ENCODE measurements around the gene EXOSC1. TPM values are rescaled to one million over a fixed set of nuclear protein-coding genes. Genes with fewer than 3 reads are reported as not detected.

The EXOSC1 gene
- total and polyA plus RNA-seq, 2 donors (not counting 3 experiments of a cell fraction or from before 2014, with no cell fraction given) = 50.7 to 52.9 TPM

- no peak for FAIRE-seq
- DNase-seq (ENCODE audit: low read depth, low spot score) = no peak
- Histone ChIP-seq H2AFZ (ENCODE audit: low read depth, low read length) (no peak overlapping the region), H3K9me3 (replicated peaks; ENCODE audit: control insufficient read depth, insufficient read depth, low read length) (no peaks in the 10 kb centered on the region), H3K27ac (ENCODE audit: insufficient read depth, low read depth, low read length) (no peak overlapping the region), H3K79me2 (ENCODE audit: control insufficient read depth, insufficient read depth, low read length) (peaks cover 9% of the 10 kb centered on the region), H3K4me3 (replicated peaks in 1 of 3; ENCODE audit: insufficient read depth in 1 of 3, low read depth in 1 of 3, low read length in 3 of 3) (no peak overlapping the region), H3K4me2 (ENCODE audit: insufficient read depth, low read length) (no peak overlapping the region), H3K9me1 (replicated peaks; ENCODE audit: control insufficient read depth, extremely low read depth, insufficient read depth, low read length) (no peaks in the 10 kb centered on the region), H3K36me3 (ENCODE audit: control insufficient read depth in 2 of 2, extremely low read depth in 1 of 2, insufficient read depth in 2 of 2, low read length in 2 of 2) (peaks cover 28 to 62% of the 10 kb centered on the region in 2 experiments), H4K20me1 (replicated peaks; ENCODE audit: control insufficient read depth, extremely low read depth, insufficient read depth, low read length) (no peaks in the 10 kb centered on the region), H3K9ac (replicated peaks; ENCODE audit: extremely low read depth, insufficient read depth, low read length) (no peak overlapping the region), H3K4me1 (ENCODE audit: control insufficient read depth, extremely low read depth, insufficient read depth, low read length) (no peaks in the 10 kb centered on the region), H3K27me3 (ENCODE audit: control insufficient read depth in 2 of 2, insufficient read depth in 2 of 2, low read length in 2 of 2) (no peaks in the 10 kb centered on the region)
- dilution Hi-C loops (cut with MboI; ENCODE audit: extremely low pct_ligation_motif_present, low sequenced_read_pairs) = no loop called here
- intact Hi-C loops (cut with micrococcal nuclease) = no loop called here
- CTCF ChIA-PET = interaction anchor here (0.7 to 1.7 kb wide), 4 partner anchors 9 to 97 kb away, joined by 3 to 5 read pairs (median 3); no protein-coding TSS in a partner anchor
- POLR2A ChIA-PET = interaction anchor here (0.5 kb wide), 1 partner anchor 8 kb away, joined by 3 read pairs; no protein-coding TSS in a partner anchor
- BruUV-seq (replicated peaks) = no TSS peak
- TF ChIP-seq CTCF (IDR thresholded peaks at IDR 0.05; ENCODE audit: extremely low read depth in 1 of 2, insufficient read depth in 1 of 2, low read depth in 1 of 2, low read length in 2 of 2) (no peak), POLR2A (IDR thresholded peaks at IDR 0.05; ENCODE audit: low read depth, low read length) (no peak), JUN (IDR thresholded peaks at IDR 0.05; ENCODE audit: borderline replicate concordance, insufficient read depth, insufficient read length, low read depth) (no peak), POLR2AphosphoS5 (IDR thresholded peaks at IDR 0.05; ENCODE audit: insufficient read depth, low read depth, low read length) (no peak), GATA2 (IDR thresholded peaks at IDR 0.05; ENCODE audit: insufficient read depth, insufficient read length, low read depth, low read length) (no peak), MYC (IDR thresholded peaks at IDR 0.05; ENCODE audit: low read depth, low read length) (no peak)
Measured at GRCh38 chr10:97456034-97456685, 10.4 kb upstream of the EXOSC1 start.
